Posterior vena cava (tissue), 2 donors: ENCODE data around the gene ROPN1L. TPM values are rescaled to one million over a fixed set of nuclear protein-coding genes. Genes with fewer than 3 reads are reported as not detected.
"Not testable (repeated sequence)": the region's sequence is repeated elsewhere in the genome, so short reads cannot be mapped to it uniquely, and the experiment has no call there.

Experiments used
- DNase-seq: peaks from one replicate; pipeline ENCODE4 v3.0.0-alpha.2; 2020; ENCODE audit warnings: low spot score
- intact Hi-C, 2 donors: fragments of 100-400 bp; cut with DNase I; formaldehyde crosslinking; loops; one replicate each; pipeline versions ENCODE4 v1.14.1 to v1.14.2; 2022 to 2023
- long read RNA-seq, 2 donors: library from polyadenylated mRNA; unstranded; transcript quantifications; one replicate each; pipeline ENCODE4 v2.0.0, GENCODE V29; 2020 to 2021
- total RNA-seq, 2 donors: library from RNA; stranded (reverse); fragmentation: NEBNext Ultra II Directional; extraction: Animal tissue kit (Norgen Biotek cat#: 25700); gene quantifications; one replicate each; pipeline ENCODE4 v1.2.1, GENCODE V29; 2021
- donor health status: DM: yes; HTN: yes; CAD: no.
- donor health status: DM: yes; HTN: yes; CAD: no.

ROPN1L gene
- total RNA-seq = under 1 TPM in 1 of 2 donors, not detected in 1; 0.67 TPM
- long read RNA-seq, donor 1 = 0 reads
- long read RNA-seq, donor 2, partial matches to known transcripts = 0 of 1 reads
- long read RNA-seq, donor 2, other reads (novel, unspliced or antisense) = 0 of 1 reads

DNA sequence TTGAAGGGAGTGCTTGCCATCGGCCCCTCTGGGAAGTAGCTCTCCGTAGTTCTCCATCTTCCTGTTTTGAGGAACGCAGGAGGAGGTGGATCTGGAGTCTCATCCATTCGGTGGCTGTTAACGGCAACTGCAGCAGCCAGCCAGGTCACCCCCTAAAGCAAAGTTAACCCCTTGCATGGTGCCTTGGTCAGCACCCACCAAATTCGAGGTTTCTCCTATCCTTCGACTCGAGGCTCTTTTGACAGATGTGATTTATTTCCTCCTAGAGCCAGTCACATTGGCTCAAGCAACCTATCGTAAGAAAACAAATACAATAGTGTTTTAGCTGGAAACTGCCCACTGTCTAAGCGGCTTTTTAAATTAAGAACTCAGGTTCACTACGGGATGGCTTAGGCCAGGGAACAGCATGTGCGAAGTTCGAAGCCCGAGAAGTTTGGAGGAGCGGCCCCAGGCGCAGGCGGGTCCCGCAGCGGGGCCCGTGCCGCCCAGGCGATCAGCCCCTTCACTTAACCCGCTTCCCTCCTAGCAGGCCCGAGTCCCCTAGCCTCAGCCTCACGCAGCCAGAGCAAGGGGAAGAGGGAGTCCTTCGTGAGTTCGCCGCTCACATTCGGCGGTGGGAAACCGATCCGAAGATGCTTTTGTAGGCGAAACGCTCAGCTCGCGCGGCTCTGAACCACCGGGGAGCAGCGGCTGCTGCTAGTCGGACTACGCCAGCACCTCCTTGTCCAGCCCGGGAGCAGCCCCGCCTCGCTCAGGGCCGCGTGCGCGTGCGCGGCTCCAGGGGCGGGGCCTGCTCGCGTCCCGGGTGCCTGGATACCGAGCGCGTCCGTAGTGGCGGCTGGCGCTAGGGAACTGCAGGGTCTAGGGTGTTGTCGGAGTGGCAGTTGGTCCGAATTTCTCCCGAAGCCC is at the start of gene ROPN1L:
Gene ROPN1L (plus strand): TSS at position 797 of the 909 bp plus-strand sequence. CDS start 289 bp downstream, outside the sequence.
- DNase-seq = peak; percentile 96
- intact Hi-C loops = no loop called here

- DNase-seq, intact Hi-C loops: not testable (repeated sequence)
Measured at GRCh38 chr5:10392567-10393328, 48.9 kb upstream of the ROPN1L start.

- intact Hi-C loops = no loop called here
- DNase-seq = no peak
Measured at GRCh38 chr5:10393491-10393890, 48.2 kb upstream of the ROPN1L start.

DNA sequence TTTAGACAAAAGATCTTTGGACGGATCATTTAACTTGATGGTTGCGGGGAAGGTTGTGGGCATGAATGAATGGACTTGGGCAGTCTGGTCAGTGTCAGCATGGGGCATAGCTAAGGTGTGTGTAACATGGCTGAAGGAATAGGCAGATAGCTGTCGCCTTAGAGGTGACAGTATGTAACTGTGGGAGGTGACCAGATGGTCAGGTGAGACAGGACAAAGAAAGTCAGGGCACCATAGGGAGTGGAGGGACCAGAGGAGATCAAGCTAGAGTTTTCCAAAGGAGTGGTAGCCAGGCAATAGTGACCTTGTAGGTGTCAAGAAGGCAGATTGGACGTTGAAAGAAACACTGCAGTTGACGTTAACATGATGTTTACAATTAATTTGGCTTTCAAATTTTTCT is 45.1 kb upstream of the ROPN1L start:
- intact Hi-C loops = no loop called here
- no peak for DNase-seq

GRCh38 chr5:10399839-10400238 is 41.8 kb upstream of the ROPN1L start:
- intact Hi-C loops = no loop called here
- no peak for DNase-seq

- intact Hi-C loops = no loop called here
- no peak for DNase-seq
Measured at GRCh38 chr5:10400411-10400810, 41.3 kb upstream of the ROPN1L start.

- intact Hi-C loops = no loop called here
- no peak for DNase-seq
Measured at GRCh38 chr5:10400831-10401230, 40.8 kb upstream of the ROPN1L start.

DNA sequence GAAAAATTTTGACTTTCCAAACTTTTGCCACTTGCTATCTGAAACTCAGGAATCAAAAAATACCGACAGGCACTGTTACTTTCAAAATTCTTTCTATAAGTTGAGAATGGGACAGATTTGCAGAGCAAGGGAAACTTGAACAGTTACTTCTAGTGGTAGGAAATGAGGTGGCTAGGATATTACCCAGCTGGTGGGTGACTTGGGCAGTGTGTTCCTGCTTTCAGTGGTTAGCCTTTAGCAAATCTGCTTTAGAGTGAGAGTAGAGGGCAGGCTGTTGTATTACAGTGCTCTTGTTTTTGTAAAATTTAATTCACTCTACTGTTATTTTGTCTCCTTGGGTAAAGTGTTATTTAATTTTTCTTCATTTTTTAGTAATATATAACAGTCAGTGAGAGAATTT is 40.2 kb upstream of the ROPN1L start:
- intact Hi-C loops = no loop called here
- no peak for DNase-seq

DNA sequence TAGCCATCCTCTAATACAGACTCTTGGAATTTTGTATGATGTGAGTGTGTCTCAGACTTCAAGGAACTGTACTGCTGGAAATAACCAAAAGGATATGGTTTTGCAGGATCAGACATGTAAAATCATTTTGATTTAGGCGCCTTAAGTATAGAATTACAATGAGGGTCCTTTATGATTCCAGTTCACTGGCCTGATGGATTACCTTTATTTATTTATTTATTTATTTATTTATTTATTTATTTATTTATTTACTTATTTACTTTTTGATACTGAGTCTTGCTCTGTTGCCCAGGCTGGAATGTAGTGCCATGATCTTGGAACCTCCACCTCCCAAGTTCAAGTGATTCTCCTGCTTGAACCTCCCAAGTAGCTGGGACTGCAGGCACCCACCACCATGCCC is 37.9 kb upstream of the ROPN1L start:
- intact Hi-C loops = no loop called here
- no peak for DNase-seq

DNA sequence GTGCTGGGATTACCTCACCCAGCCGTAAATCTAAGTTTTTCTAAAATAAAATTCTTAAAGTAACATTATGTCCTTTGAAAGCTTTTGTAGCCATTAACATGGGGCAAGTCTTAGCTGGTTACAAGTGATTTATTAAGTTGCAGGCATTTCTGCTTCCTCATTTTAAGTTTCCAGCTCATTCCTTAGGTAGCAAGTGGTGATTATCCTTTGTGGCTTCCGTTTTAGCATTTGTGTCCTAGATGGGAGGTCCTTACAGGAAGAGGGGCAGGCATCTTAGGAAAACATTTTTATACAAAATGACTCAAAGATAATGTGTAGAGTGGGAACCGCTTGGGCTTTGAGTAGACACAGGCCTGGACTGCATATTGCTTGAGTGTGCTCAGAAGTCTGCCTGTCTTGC is 35.0 kb upstream of the ROPN1L start:
- intact Hi-C loops = no loop called here
- no peak for DNase-seq

DNA sequence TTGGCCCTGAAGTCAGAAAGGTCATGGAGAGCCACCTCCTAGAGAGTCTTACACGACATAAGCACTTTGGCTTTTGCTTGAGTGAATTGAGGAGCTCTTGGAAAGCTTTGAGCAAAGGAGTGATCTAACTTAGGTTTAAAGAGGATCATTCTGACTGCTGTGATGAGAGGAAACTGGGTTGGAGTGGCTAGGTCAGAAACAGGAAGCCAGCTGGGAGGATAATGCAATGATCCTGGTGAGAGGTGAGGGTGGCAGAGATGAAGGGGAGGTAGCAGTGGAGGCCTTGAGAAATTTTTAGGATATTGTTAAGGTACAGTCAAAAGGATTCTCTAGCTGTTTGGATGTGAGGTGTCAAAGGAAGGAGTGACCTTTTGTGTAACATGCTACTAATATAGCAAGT is 32.2 kb upstream of the ROPN1L start:
- intact Hi-C loops = no loop called here

GRCh38 chr5:10410662-10411061 is 31.0 kb upstream of the ROPN1L start:
- intact Hi-C loops = no loop called here

More for the DNA sequence above, 32.2 kb upstream of the ROPN1L start:
- DNase-seq = no peak

DNA sequence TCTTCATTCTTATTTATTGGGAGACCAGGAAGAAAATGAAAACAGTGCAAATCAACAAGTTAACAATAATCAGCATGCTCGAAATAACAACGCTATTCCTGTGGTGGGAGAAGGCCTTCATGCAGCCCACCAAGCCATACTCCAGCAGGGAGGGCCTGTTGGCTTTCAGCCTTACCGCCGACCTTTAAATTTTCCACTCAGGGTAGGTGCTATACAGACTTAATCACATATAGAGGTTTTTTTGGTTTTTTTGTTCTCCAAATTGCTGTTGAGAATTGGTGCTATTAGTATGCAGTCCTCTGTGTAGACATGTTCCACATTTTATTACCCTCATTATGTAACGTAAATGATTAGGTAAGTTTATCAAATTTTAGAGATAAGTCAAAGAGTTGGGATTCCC is 30.3 kb upstream of the ROPN1L start:
- no peak for DNase-seq
- intact Hi-C loops = no loop called here

More at GRCh38 chr5:10410662-10411061, 31.0 kb upstream of the ROPN1L start:
- DNase-seq = no peak

- intact Hi-C loops = no loop called here
Measured at GRCh38 chr5:10416868-10417267, 24.8 kb upstream of the ROPN1L start.

GRCh38 chr5:10418654-10419345 is 22.9 kb upstream of the ROPN1L start:
- intact Hi-C loops = no loop called here
- no peak for DNase-seq

More at GRCh38 chr5:10416868-10417267, 24.8 kb upstream of the ROPN1L start:
- DNase-seq = no peak

- intact Hi-C loops = loop anchor here (10.0 kb wide), 1 partner anchor 136 kb away; no protein-coding TSS in a partner anchor
Measured at GRCh38 chr5:10420468-10420867, 21.2 kb upstream of the ROPN1L start.

DNA sequence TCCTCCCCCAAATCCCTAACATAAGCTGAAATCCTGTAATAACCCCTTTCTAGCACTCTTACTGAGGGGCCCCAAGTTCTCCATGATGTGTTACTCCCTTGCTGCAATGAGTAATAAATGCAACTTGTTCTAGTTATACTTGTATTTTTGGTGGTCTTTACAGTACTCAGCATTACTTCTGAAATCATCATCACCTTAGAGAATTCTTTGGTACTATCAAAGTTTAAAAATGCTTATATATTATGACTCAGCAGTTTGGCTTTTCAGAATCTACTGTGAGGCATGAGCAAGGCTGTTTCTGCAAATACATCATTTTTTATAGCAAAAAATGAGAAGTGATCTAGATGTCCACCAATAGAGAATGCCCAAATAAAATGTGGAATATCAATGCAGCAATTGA is 20.7 kb upstream of the ROPN1L start:
- no peak for DNase-seq
- intact Hi-C loops = loop anchor here (10.0 kb wide), 1 partner anchor 136 kb away; no protein-coding TSS in a partner anchor

More at GRCh38 chr5:10420468-10420867, 21.2 kb upstream of the ROPN1L start:
- no peak for DNase-seq

DNA sequence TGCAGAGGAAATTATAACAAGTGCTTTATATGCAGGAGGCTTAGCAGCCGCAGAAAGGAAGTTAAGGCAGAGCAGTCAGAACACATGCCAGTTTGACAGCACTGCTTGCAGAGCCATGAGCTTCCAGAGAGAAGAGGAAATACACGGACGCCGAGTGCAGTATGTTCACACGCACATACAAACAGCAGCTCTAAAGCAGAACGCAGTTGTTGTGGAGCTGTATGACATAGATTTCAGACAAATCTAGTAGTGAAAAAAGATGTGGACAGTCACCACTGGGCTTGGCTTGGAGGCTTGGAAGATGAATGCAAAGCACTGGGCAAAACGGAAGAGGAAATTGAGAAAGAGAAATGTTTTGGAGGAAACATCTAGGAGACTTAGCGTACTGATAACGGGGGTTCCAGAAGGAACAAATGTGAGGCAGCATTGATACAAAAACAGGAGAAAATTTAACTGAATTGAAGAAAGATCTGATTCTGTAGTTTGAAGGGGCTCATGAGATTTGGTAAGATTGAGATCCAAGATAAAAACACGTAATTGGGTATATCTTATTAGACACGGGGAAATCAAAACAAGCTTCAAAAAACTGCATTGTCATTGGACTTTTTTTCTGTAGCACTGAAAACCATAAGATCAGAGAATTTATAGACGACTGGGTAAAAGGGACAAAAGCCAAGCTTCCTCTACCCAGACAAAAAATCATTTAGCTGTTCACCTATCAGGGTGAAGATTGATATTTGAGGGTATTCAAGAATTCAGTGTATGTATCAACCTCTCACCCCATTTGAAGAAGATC is 19.6 kb upstream of the ROPN1L start:
- DNase-seq = no peak
- intact Hi-C loops = loop anchor here (10.0 kb wide), 1 partner anchor 137 kb away; no protein-coding TSS in a partner anchor
